ENCODE data around the gene IGF2BP2.

DNA sequence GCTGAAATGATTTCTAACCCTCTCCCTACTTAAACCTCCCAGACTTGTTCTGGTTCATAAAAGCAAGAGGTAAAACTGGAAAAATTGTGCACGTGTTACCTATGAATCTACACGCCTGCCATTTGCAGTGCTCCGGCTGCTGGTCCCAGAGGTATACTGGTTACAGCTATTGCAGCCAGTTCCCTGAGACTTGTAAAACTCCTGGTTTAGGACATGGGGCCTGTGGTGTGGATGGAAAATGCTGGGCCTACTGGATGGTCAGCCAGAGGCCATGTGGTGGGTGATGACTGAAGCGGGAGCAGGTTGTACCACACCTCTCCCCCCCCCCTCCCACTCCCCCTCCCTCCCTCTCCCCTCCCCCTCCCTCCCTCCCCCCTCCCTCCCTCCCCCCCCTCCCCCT lies 193.7 kb downstream of the IGF2BP2 start:
- TF ChIP-seq CTCF (IDR thresholded peaks at IDR 0.05) (no peak), POLR2A (IDR thresholded peaks at IDR 0.05) (no peak)

All from testis (tissue), 2 donors.